Activated naive CD4-positive, alpha-beta T cell treated with anti-CD3 and anti-CD28 coated beads for 36 hours (primary cell): ENCODE results near the gene GRK5. TPM values are rescaled to one million over a fixed set of nuclear protein-coding genes. Genes with fewer than 3 reads are reported as not detected.

Source experiments
- CTCF ChIA-PET: fragments of 350-600 bp; sonication (Branson Sonifier 250); formaldehyde crosslinking; loops from one replicate; lab custom pipeline; 2021; ENCODE audit warnings: antibody characterized with exemption; lab: Charles Lee
- DNase-seq: peaks from one replicate; pipeline ENCODE4 v3.0.0-alpha.2; 2020
- H3K27ac Mint-ChIP-seq: one replicate; pipeline ENCODE4 v1.8.0; 2021; ENCODE audit warnings: mild to moderate bottlenecking, mixed read lengths
- H3K27me3 Mint-ChIP-seq: one replicate; pipeline ENCODE4 v1.8.0; 2021; ENCODE audit warnings: low read depth, mixed read lengths
- H3K36me3 Mint-ChIP-seq: one replicate; pipeline ENCODE4 v1.8.0; 2021; ENCODE audit warnings: low read depth, mixed read lengths
- H3K4me1 Mint-ChIP-seq: one replicate; pipeline ENCODE4 v1.8.0; 2021; ENCODE audit warnings: low read depth, mixed read lengths
- H3K4me3 Mint-ChIP-seq: one replicate; pipeline ENCODE4 v1.8.0; 2021; ENCODE audit warnings: mild to moderate bottlenecking, moderate library complexity, mixed read lengths
- H3K9me3 Mint-ChIP-seq: one replicate; pipeline ENCODE4 v1.8.0; 2021; ENCODE audit warnings: mixed read lengths
- intact Hi-C: fragments of 100-400 bp; cut with micrococcal nuclease; formaldehyde crosslinking; loops from one replicate; pipeline ENCODE4 v1.15.1; 2023
- total RNA-seq, 2 experiments: library from RNA; stranded (reverse); gene quantifications; one replicate each; pipeline ENCODE4 v1.2.3, GENCODE V29; 2021

Gene GRK5
- total RNA-seq, 2 experiments from 2014 or later: 27.1 to 29.7 TPM

DNA sequence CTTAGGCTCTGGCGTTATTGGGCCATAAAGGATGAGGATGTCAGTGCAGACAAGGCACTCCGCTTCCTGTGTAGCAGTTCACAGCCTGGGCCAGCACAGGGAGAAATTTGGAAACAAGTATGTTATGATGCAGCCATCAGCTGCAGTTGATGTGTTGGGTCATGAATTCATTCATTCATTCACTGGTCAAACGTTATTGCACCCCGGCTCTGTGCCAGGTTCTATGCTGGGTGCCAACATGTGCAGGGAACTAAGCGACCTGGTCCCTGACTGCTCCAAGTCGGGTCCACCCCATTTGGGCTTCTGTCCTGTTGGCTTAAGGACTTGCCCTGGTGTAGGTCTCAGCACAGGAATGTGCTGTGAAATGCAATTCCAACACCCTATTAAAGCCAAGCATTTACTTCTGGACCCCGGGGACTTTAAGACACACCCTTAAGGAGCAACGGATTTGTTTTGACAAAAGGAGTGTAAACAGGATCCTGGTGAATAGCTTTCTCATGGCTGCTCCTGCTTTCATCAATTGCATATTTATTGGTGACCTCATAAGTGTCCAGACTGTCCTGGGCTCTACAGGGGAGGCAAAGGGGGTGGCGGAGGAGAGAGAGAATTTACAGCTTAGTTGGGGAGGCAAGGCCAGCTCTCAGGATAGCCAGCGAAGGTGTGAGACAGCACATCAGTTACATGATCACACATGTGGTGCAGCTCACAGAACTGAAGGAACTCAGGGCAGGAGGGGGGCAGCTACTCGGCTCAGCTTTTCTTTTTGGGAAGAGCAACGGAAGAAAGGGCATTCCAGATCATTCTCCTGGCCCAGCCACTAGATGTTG lies 158.6 kb downstream of the GRK5 start:
- Mint-ChIP-seq H3K4me1 (peaks cover 7% of the 10 kb centered on the region), H3K27ac (no peak overlapping the region), H3K36me3 (no peaks in the 10 kb centered on the region), H3K4me3 (no peak overlapping the region), H3K9me3 (no peaks in the 10 kb centered on the region), H3K27me3 (no peaks in the 10 kb centered on the region)
- intact Hi-C loops: no loop called here
- CTCF ChIA-PET: interaction anchor here (1.1 to 1.5 kb wide), 2 partner anchors 17 to 166 kb away, joined by 3 to 5 read pairs; no protein-coding TSS in a partner anchor
- no peak for DNase-seq

DNA sequence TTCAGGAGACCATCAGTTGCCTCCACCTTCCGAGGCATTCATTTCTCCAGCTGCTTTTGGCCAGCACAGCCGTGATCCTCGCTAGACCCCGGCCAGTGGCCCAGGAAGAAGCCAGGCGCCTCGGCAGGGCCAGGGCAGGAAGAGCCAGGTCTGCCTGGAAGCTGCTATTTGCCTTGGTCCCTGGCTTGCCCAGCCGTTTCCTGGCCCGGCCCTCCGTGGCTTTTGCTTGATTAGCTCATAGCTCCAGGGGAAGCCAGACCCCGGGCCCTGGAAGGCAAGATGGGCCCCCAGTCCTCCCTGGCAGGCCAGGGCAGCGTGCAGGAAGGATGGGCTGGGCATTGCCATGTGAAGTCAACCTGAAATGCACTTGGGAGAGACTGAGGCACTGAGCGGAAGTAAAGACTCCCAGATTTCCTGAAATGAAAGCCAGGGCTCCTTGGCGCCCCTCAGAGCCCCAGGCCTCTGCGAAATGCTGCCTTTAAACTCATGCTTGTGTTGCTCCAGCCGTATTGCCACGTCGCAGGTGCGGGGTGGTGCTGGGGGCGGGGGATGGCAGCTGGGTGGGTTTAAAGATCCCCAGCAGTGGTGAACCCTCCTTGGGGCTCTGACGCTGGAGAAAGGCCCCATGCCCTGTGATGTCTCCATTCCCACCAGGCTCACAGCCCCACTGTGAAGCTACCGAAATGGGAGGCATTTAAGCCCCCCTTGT lies 160.6 kb downstream of the GRK5 start:
- DNase-seq: no peak
- Mint-ChIP-seq H3K9me3 (no peaks in the 10 kb centered on the region), H3K27ac (no peak overlapping the region), H3K4me1 (peaks cover 24% of the 10 kb centered on the region), H3K4me3 (no peak overlapping the region), H3K36me3 (peaks cover 2% of the 10 kb centered on the region), H3K27me3 (no peaks in the 10 kb centered on the region)
- intact Hi-C loops: no loop called here
- CTCF ChIA-PET: interaction anchor here (1.1 to 1.2 kb wide), 2 partner anchors 17 to 178 kb away, joined by 3 read pairs; no protein-coding TSS in a partner anchor

DNA sequence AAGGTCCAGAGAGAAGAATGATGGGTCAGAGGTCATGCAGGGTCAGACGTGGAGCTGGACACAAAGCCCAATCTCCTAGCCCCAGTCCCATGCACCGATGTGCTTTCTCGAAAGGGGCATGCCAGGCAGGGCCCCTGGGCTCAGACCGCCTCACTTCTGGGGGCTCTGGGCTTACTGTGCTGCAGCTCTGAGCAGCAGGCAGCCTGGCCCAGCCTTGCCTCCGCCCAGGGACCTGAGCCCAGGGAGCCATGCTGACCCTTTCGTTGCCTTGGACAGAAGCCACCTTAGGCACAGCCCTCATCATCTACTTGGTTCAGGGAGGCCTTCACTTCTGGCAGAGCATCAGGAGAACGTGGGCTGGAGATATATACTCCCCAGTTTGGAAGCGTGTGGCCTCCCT lies 161.2 kb downstream of the GRK5 start:
- peaks cover 30% of the 10 kb centered on the region for H3K4me1 Mint-ChIP-seq
- H3K9me3 Mint-ChIP-seq: no peaks in the 10 kb centered on the region
- CTCF ChIA-PET: interaction anchor here (1.2 kb wide), 1 partner anchor 179 kb away, joined by 3 read pairs; no protein-coding TSS in a partner anchor
- H3K36me3 Mint-ChIP-seq: peaks cover 3% of the 10 kb centered on the region
- H3K27me3 Mint-ChIP-seq: no peaks in the 10 kb centered on the region
- intact Hi-C loops: no loop called here
- DNase-seq: no peak
- no peak overlapping the region for H3K27ac Mint-ChIP-seq
- no peak overlapping the region for H3K4me3 Mint-ChIP-seq

DNA sequence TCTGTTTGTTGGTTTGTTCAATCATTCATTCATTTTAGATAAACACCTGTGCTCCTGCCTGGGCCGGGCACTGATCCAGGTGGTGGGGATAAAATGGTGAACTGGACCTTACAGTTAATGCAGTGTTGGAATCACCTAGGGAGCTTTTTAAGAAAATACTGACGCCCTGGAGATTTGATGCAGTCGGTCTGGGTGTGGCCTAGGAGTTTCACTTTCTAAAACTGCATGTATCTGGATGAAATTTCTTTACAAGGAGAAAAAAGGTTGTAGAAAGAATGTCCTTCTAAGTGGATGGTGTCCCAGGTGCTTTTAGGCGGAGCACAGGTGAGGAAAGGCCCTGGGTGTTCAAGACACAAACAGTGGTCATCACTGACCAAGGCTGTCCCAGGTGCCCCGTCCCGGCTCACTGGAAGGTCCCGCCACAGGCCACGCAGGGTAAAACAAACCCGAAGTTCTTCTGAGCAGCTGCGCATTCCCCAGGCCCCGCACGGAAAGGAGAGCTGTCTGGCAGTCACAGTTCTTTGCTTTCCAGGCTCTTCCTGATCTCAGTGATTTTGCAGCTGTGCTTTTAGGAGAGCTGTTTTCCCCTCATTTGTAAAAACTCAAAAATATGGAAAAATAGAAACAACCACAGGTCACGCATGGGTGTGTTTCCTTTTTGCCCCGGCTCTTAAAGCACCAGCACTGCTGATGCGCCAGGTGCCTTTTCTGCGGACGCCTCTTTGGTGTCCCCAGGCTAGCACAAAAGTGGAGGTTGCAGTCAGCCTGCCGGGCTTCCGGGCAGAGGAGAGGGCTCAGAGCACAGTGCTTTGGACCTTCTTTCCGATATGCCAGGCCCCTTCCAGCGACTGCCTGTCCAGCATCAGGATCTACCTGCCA lies 161.9 kb downstream of the GRK5 start:
- H3K27ac Mint-ChIP-seq: no peak overlapping the region
- CTCF ChIA-PET: interaction anchor here (0.6 to 1.2 kb wide), 3 partner anchors 32 to 301 kb away, joined by 3 read pairs; no protein-coding TSS in a partner anchor
- DNase-seq: no peak
- H3K4me3 Mint-ChIP-seq: no peak overlapping the region
- no peaks in the 10 kb centered on the region for H3K27me3 Mint-ChIP-seq
- intact Hi-C loops: no loop called here
- peaks cover 33% of the 10 kb centered on the region for H3K4me1 Mint-ChIP-seq
- H3K36me3 Mint-ChIP-seq: peaks cover 3% of the 10 kb centered on the region
- H3K9me3 Mint-ChIP-seq: no peaks in the 10 kb centered on the region

DNA sequence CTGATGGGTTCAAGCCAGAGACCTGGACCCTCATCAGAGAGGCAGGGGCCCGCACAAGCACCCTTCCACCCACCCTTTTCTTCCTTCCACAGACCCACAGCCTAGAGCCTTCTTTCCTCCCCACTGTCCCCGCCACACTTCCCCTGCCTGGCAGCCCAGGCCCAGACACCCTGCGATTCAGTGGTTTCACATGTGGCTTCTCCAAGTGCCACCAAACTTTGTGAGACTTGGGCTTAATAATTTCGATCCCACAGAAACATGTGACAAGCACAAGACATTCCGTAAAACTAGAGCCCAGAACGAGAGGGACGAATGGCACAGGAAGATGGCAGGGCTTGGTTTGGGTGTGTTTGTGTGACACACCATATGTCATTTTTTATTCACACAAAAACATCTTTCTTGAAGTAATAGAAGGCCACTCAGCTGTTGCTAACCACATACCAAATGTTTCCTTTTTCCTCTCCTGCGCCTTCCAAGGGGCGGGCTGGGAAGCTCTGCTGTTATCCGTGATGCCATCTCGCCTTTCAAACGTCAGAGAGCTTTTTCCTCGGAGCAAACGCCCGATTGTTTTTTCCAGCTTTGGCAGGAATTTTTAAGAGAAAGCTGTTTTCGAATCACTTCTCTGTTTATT lies 162.9 kb downstream of the GRK5 start:
- CTCF ChIA-PET: interaction anchor here (1.0 to 1.1 kb wide), 2 partner anchors 69 to 164 kb away, joined by 3 read pairs; no protein-coding TSS in a partner anchor
- Mint-ChIP-seq H3K27me3 (no peaks in the 10 kb centered on the region), H3K27ac (no peak overlapping the region), H3K9me3 (no peaks in the 10 kb centered on the region), H3K4me1 (peaks cover 33% of the 10 kb centered on the region), H3K4me3 (no peak overlapping the region), H3K36me3 (peaks cover 3% of the 10 kb centered on the region)
- peak; percentile 15 for DNase-seq
- intact Hi-C loops: loop anchor here (5.0 kb wide), 2 partner anchors 38 to 332 kb away; no protein-coding TSS in a partner anchor

DNA sequence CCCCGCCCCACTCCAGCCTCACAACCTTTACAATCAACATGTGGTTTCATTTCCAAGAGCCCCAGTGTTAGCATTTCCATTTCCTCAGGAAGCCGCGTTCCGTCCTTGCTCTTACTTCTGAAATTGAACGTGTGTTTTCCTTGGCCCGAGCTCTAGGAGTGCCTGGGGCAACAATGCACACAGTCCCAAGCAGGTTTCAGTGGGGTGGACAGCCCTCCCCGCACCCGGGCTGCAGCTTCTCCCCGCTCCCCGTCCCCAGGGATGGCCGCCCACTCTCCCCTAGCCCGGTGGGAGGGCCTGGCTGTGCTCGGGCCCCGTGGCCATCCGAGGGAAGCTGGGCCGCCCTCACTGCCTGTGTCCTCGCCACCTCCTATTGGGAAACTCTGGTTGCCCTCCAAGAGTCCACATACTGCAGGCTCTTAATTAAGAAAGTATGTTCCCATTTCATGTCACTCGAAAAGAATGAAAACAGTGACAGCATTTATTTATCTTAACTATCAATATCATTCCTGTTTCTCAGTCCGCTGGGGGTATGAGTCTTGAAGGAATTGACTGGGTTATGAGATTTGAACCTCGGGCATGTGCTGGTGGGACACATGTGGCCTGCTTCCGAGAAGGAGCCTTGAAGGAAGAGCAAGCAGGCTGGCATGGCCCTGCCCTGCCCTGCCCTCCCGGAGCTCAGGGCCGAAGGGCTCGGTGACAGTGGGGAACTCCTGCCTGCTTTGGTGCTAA lies 163.8 kb downstream of the GRK5 start:
- H3K9me3 Mint-ChIP-seq: no peaks in the 10 kb centered on the region
- H3K4me1 Mint-ChIP-seq: peaks cover 33% of the 10 kb centered on the region
- H3K27ac Mint-ChIP-seq: no peak overlapping the region
- no peak overlapping the region for H3K4me3 Mint-ChIP-seq
- H3K27me3 Mint-ChIP-seq: no peaks in the 10 kb centered on the region
- CTCF ChIA-PET: interaction anchor here (0.6 to 1.4 kb wide), 5 partner anchors 7 to 210 kb away, joined by 3 to 5 read pairs (median 3); no protein-coding TSS in a partner anchor
- no peak for DNase-seq
- intact Hi-C loops: loop anchor here (5.0 kb wide), 2 partner anchors 39 to 331 kb away; no protein-coding TSS in a partner anchor
- H3K36me3 Mint-ChIP-seq: peaks cover 3% of the 10 kb centered on the region

DNA sequence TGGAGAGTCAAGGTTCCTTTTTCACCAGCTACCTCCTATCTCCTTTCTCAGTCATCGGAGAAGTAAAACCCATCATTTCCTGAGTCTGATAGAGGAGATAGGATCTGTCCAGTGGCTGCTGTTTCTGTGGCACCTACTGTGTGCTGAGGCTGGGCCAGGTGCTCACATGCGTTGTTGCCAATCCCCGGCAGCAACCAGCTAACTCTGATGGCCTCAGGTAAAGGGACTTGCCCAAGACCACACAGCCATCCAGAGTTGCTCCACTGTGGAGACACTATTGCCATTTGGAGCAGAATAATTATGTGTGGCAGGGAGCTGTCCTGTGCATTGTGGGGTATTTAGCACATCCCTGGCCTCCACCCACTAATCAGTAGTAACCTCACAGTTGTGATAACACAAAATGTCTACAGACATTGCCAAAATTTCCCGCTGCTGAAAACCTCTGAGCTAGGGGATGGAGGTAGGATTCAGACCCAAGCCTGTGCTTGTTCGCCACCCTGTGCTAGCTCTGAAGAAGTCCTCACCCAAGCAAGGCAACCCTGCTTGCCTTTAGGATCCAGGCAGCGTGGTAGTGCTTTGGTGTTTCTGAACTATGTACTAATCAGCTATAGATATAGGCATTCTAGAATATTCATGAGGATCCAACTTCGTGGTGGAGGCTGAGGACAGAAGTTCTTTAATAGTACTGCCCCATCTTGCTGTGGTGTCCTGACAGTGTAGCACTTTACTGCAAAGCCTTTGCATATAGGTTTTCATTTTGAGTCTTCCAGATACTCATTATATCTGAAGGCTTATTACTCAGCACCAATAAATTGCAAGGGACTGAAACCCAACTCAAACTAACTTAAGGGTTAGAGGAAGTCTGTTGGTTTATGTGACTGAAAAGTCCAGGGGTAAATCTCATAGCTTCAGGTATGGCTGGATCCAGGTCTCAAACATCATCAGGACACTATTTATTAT lies 164.6 kb downstream of the GRK5 start:
- peak overlapping the region; percentile 33 for H3K27ac Mint-ChIP-seq
- H3K27me3 Mint-ChIP-seq: no peaks in the 10 kb centered on the region
- H3K4me1 Mint-ChIP-seq: peaks cover 34% of the 10 kb centered on the region
- CTCF ChIA-PET: interaction anchor here (0.6 to 1.4 kb wide), 5 partner anchors 8 to 211 kb away, joined by 3 to 6 read pairs (median 4); no protein-coding TSS in a partner anchor
- no peak overlapping the region for H3K4me3 Mint-ChIP-seq
- H3K9me3 Mint-ChIP-seq: no peaks in the 10 kb centered on the region
- intact Hi-C loops: loop anchor here (1.0 to 5.0 kb wide), 6 partner anchors 40 to 330 kb away; no protein-coding TSS in a partner anchor
- DNase-seq: peak; percentile 39
- H3K36me3 Mint-ChIP-seq: peaks cover 3% of the 10 kb centered on the region

DNA sequence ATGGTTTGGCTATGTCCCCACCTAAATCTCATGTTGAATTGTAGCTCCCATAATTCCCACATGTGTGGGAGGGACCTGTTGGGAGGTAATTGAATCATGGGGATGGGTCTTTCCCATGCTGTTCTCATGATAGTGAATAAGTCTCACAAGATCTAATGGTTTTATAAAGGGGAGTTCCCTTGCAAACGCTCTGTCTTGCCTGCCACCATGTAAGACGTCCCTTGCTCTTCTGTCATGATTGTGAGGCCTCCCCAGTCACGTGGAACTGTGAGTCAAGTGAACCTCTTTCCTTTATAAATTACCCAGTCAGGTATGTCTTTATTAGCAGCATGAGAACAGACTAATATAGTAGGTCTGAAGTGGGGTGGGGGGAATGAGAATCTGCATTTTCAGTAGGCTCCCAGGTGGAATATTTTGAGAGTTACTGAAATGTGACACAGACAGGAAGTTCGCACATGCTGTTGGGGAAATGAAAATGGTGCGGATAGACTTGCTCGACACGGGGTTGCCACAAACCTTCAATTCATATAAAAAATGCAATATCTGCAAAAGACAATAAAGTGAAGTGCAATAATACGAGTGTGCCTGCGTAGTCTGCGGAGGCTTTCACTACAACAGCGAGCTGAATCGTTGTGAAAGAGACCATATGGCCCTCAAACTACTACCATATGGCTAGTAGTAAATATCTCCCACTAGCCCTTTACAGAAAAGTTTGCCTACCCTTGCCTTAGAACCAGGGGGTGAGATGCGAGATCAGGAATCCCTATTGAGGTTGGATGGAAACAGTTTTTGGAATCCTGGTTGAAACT lies 166.1 kb downstream of the GRK5 start:
- no peak overlapping the region for H3K4me3 Mint-ChIP-seq
- H3K4me1 Mint-ChIP-seq: peaks cover 34% of the 10 kb centered on the region
- CTCF ChIA-PET: interaction anchor here (1.1 kb wide), 1 partner anchor 174 kb away, joined by 6 read pairs; no protein-coding TSS in a partner anchor
- peak overlapping the region; percentile 61 for H3K27ac Mint-ChIP-seq
- H3K36me3 Mint-ChIP-seq: peaks cover 5% of the 10 kb centered on the region
- no peaks in the 10 kb centered on the region for H3K9me3 Mint-ChIP-seq
- no peaks in the 10 kb centered on the region for H3K27me3 Mint-ChIP-seq
- peak; percentile 53 for DNase-seq
- intact Hi-C loops: loop anchor here (2.0 to 5.0 kb wide), 3 partner anchors 41 to 329 kb away; no protein-coding TSS in a partner anchor

DNA sequence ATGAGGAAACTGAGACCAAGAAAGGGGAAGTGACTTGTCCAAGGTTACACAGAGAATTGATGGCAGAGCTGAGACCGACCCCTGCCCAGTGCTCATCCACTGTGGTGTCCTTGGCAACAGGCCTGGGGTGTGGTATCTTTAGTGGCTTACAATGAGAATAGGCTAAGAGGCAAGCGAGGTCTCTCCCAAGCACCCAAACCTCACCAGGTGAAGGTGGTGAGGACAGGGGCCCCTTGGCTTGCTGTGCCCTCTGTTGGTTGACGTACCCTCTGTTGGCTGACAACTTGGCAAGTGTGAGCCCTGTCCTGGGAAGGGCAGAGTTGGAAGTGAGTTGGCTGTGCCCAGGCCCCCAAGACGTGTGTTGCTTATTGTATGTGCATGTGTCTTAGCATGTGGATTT lies 166.9 kb downstream of the GRK5 start:
- Mint-ChIP-seq H3K4me1 (peaks cover 34% of the 10 kb centered on the region), H3K9me3 (no peaks in the 10 kb centered on the region), H3K4me3 (no peak overlapping the region), H3K36me3 (peaks cover 5% of the 10 kb centered on the region), H3K27ac (no peak overlapping the region), H3K27me3 (no peaks in the 10 kb centered on the region)
- CTCF ChIA-PET: no interaction called here
- intact Hi-C loops: loop anchor here (5.0 kb wide), 2 partner anchors 42 to 328 kb away; no protein-coding TSS in a partner anchor
- DNase-seq: no peak
